Thyroid gland (tissue), 4 donors: Measurements from ENCODE around the gene CLEC7A. TPM values are rescaled to one million over a fixed set of nuclear protein-coding genes. Genes with fewer than 3 reads are reported as not detected.

ENCODE experiments used
- DNase-seq, 2 donors: peaks; one replicate each; pipeline ENCODE4 v3.0.0-alpha.2; 2019
- H3K27ac ChIP-seq, 3 donors: fragments of 200-600 bp; sonication (generic); 1 replicate in 2 of 3; 2 replicates in 1 of 3; pipeline ENCODE4 v1.5.1; 2016 to 2019; ENCODE audit warnings: mild to moderate bottlenecking in 1 of 3, moderate library complexity in 1 of 3
- H3K27me3 ChIP-seq: fragments of 200-600 bp; sonication (generic); one replicate; pipeline ENCODE4 v1.5.1; 2019
- H3K36me3 ChIP-seq, 2 donors: fragments of 200-600 bp; sonication (generic); one replicate each; pipeline ENCODE4 v1.5.1; 2016 to 2019
- H3K4me1 ChIP-seq, 2 donors: fragments of 200-600 bp; sonication (generic); one replicate each; pipeline ENCODE4 v1.5.1; 2017 to 2019
- H3K4me3 ChIP-seq, 3 donors: fragments of 200-600 bp; sonication (generic); replicated peaks in 1 of 3; 1 replicate in 2 of 3; 2 replicates in 1 of 3; pipeline ENCODE4 v1.5.1; 2016; ENCODE audit warnings: mild to moderate bottlenecking in 1 of 3
- H3K9me3 ChIP-seq: fragments of 200-600 bp; sonication (generic); one replicate; pipeline ENCODE4 v1.5.1; 2017
- POLR2A ChIP-seq, 2 donors: fragments of 450-650 bp; IDR thresholded peaks; one replicate each; pipeline ENCODE4 v1.6.1; 2017; ENCODE audit warnings: antibody characterized with exemption in 2 of 2, mild to moderate bottlenecking in 2 of 2, moderate library complexity in 1 of 2
- WGBS, 2 donors: methylation state at CpG; one replicate each; pipeline ENCODE4 v1.1.5; 2017; 5-methylcytosine and 5-hydroxymethylcytosine counted together
- intact Hi-C: fragments of 100-400 bp; cut with DNase I; formaldehyde crosslinking; loops from one replicate; pipeline ENCODE4 v1.15.1; 2023
- total RNA-seq, 4 donors: library from RNA; depleted of rRNA; stranded (reverse); fragments of >200 nt; gene quantifications; one replicate each; pipeline ENCODE4 v1.2.3, GENCODE V29; 2016
- TF ChIP-seq, protein P1 (sequence below), 6 experiments: fragments of 200-600 bp in 3 of 6; fragments of 450-650 bp in 3 of 6; sonication (generic) in 3 of 6; IDR thresholded peaks; one replicate each; pipeline ENCODE4 v1.5.1; 2016 to 2019; ENCODE audit warnings: antibody characterized with exemption in 6 of 6, mild to moderate bottlenecking in 2 of 6, inconsistent platforms in 1 of 6, moderate library complexity in 1 of 6

The CLEC7A gene
- total RNA-seq, 4 donors from 2014 or later: 2.7 to 9.4 (median 5.2) TPM

GRCh38 chr12:10131111-10131690 lies 1.2 kb upstream of the CLEC7A start:
- Histone ChIP-seq H3K9me3 (no peaks in the 10 kb centered on the region), H3K27ac (no peak overlapping the region), H3K36me3 (no peaks in the 10 kb centered on the region), H3K27me3 (no peaks in the 10 kb centered on the region), H3K4me1 (no peaks in the 10 kb centered on the region), H3K4me3 (no peak overlapping the region)
- TF ChIP-seq POLR2A (IDR thresholded peaks at IDR 0.05): no peak
- TF ChIP-seq, protein P1, sequence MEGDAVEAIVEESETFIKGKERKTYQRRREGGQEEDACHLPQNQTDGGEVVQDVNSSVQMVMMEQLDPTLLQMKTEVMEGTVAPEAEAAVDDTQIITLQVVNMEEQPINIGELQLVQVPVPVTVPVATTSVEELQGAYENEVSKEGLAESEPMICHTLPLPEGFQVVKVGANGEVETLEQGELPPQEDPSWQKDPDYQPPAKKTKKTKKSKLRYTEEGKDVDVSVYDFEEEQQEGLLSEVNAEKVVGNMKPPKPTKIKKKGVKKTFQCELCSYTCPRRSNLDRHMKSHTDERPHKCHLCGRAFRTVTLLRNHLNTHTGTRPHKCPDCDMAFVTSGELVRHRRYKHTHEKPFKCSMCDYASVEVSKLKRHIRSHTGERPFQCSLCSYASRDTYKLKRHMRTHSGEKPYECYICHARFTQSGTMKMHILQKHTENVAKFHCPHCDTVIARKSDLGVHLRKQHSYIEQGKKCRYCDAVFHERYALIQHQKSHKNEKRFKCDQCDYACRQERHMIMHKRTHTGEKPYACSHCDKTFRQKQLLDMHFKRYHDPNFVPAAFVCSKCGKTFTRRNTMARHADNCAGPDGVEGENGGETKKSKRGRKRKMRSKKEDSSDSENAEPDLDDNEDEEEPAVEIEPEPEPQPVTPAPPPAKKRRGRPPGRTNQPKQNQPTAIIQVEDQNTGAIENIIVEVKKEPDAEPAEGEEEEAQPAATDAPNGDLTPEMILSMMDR (IDR thresholded peaks at IDR 0.05): no peak
- WGBS, 2 donors: 62 to 66% methylated on average over 2 of the region's 2 CpGs
- DNase-seq: no peak
- intact Hi-C loops: loop anchor here (10.0 kb wide), 1 partner anchor 96 kb away; the partner anchor contains the start of gene CLEC9A

DNA sequence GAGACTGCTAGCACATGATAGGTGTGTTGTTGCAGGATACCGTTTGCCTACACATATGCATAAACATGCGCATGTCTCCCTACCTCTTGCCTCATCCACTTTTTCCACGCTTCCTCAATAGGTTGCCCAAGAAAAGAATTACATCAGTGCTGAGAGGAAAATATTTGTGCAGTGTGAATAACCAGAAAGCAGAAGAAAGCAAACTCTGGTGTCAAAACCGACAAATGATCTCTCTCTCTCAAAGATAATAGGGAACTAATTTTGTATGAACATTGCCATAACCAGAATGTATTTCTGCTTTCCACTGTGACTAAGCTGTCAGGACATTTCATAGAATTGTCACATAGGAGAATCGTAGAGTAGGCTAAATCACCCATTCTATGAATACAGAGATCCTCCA lies 1.3 kb downstream of the CLEC7A start:
- Histone ChIP-seq H3K27ac (no peak overlapping the region), H3K9me3 (no peaks in the 10 kb centered on the region), H3K36me3 (no peaks in the 10 kb centered on the region), H3K4me1 (no peaks in the 10 kb centered on the region), H3K4me3 (no peak overlapping the region), H3K27me3 (no peaks in the 10 kb centered on the region)
- 76 to 80% methylated on average over 5 of the region's 5 CpGs for WGBS, 2 donors
- intact Hi-C loops: no loop called here
- TF ChIP-seq POLR2A (IDR thresholded peaks at IDR 0.05): no peak
- TF ChIP-seq, protein P1 (IDR thresholded peaks at IDR 0.05): no peak
- no peak for DNase-seq

DNA sequence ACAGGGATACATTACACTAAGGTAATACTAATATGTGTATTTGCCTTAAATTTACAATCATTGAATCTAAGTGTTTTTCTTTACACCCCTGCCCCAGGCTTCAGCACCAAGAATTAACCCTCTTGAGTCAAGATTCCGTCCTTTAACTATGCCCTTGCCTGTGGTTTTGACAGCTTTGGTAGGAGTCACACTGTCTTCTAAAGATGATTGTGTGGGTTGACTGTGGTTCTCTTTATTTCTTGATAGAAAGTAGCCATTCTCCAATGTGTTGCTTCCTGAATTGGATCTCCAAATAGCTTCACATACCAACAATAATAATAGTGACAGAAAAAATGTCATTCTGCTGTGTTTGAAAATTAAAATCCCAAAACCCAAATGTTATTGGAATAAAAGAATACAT lies 3.6 kb downstream of the CLEC7A start:
- H3K27ac ChIP-seq: no peak overlapping the region
- H3K4me1 ChIP-seq: no peaks in the 10 kb centered on the region
- intact Hi-C loops: no loop called here
- DNase-seq: no peak
- no peaks in the 10 kb centered on the region for H3K27me3 ChIP-seq
- TF ChIP-seq, protein P1 (IDR thresholded peaks at IDR 0.05): no peak
- no peak for TF ChIP-seq POLR2A (IDR thresholded peaks at IDR 0.05)
- no peaks in the 10 kb centered on the region for H3K36me3 ChIP-seq
- no peak overlapping the region for H3K4me3 ChIP-seq
- 80 to 91% methylated on average over 1 of the region's 1 CpG for WGBS, 2 donors
- H3K9me3 ChIP-seq: no peaks in the 10 kb centered on the region

DNA sequence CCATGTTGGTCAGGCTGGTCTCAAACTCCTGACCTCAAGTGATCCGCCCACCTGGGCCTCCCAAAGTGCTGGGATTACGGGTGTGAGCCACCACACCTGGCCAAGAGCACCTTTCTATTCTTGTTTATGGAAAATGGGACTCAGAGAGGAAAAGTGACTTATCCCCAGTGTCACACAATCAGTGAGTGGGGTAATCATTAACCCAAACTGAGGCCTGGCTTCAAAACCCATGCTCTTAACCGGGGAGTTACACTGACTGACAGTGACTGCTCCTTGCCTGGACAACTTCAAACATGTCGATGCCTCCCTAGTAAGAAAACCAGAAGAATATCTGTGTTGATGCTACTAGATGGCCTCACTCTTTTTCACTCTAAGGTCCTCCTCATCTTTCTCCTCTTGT lies 7.3 kb downstream of the CLEC7A start:
- Histone ChIP-seq H3K4me3 (no peak overlapping the region), H3K36me3 (no peaks in the 10 kb centered on the region), H3K9me3 (no peaks in the 10 kb centered on the region), H3K27ac (no peak overlapping the region), H3K4me1 (no peaks in the 10 kb centered on the region), H3K27me3 (no peaks in the 10 kb centered on the region)
- intact Hi-C loops: no loop called here
- no peak for TF ChIP-seq POLR2A (IDR thresholded peaks at IDR 0.05)
- TF ChIP-seq, protein P1 (IDR thresholded peaks at IDR 0.05): no peak
- DNase-seq: no peak
- 84 to 97% methylated on average over 4 of the region's 4 CpGs for WGBS, 2 donors

DNA sequence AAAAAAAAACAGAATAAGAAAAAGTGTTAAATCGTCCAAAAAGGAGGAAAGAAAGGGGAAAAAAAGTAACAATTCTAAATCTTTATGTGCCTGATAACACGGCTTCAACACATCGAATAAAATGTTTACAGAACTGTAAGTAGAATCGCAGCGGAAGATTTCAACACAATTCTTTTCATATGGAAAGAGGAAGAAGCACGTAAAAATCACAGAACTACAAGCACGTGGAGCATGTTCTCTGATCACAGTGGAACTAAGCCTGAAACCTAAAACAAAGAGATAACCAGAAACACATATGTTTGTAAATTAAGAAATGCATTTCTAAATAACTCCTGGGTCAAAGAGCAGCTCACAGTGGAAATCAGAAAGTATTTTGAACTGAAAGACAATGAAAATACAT lies 8.7 kb downstream of the CLEC7A start:
- DNase-seq: no peak
- no peaks in the 10 kb centered on the region for H3K4me1 ChIP-seq
- TF ChIP-seq, protein P1 (IDR thresholded peaks at IDR 0.05): no peak
- TF ChIP-seq POLR2A (IDR thresholded peaks at IDR 0.05): no peak
- H3K36me3 ChIP-seq: no peaks in the 10 kb centered on the region
- intact Hi-C loops: no loop called here
- H3K27ac ChIP-seq: no peak overlapping the region
- H3K27me3 ChIP-seq: no peaks in the 10 kb centered on the region
- no peak overlapping the region for H3K4me3 ChIP-seq
- 80 to 87% methylated on average over 7 of the region's 7 CpGs for WGBS, 2 donors
- no peaks in the 10 kb centered on the region for H3K9me3 ChIP-seq
